IPS-20b (cell line): Measurements from ENCODE around the gene ADAP2.
"Not testable (repeated sequence)": the region's sequence is repeated elsewhere in the genome, so short reads cannot be mapped to it uniquely, and the experiment has no call there.

Experiments used
- H3K27ac ChIP-seq: one replicate; pipeline ENCODE4 v1.5.1; 2013; ENCODE audit warnings: low read length
- H3K27me3 ChIP-seq: 2 replicates; pipeline ENCODE4 v1.6.1; 2013; ENCODE audit warnings: mild to moderate bottlenecking, low read length, inconsistent platforms; ENCODE audit not compliant: insufficient read depth
- H3K36me3 ChIP-seq: 2 replicates; pipeline ENCODE4 v1.6.1; 2013; ENCODE audit warnings: low read depth, mild to moderate bottlenecking, inconsistent platforms, low read length, moderate library complexity; ENCODE audit not compliant: insufficient read depth
- H3K4me1 ChIP-seq: 2 replicates; pipeline ENCODE4 v1.6.1; 2013; ENCODE audit warnings: mild to moderate bottlenecking, control low read depth, inconsistent platforms, low read length, moderate library complexity; ENCODE audit not compliant: insufficient read depth
- H3K4me3 ChIP-seq: 2 replicates; pipeline ENCODE4 v1.5.1; 2013; ENCODE audit warnings: mild to moderate bottlenecking, low read length, inconsistent platforms
- H3K9ac ChIP-seq: 2 replicates; pipeline ENCODE4 v1.6.1; 2013; ENCODE audit warnings: low read depth, mild to moderate bottlenecking, inconsistent platforms, low read length, moderate library complexity
- H3K9me3 ChIP-seq: 2 replicates; pipeline ENCODE4 v1.6.1; 2013; ENCODE audit warnings: mild to moderate bottlenecking, low read depth, low read length, inconsistent platforms; ENCODE audit not compliant: insufficient read depth

Gene ADAP2

GRCh38 chr17:30931582-30931981, 9.8 kb downstream of the ADAP2 start:
- H3K4me1 ChIP-seq, H3K4me3 ChIP-seq, H3K27me3 ChIP-seq, H3K9me3 ChIP-seq, H3K27ac ChIP-seq, H3K9ac ChIP-seq, H3K36me3 ChIP-seq: not testable (repeated sequence)

GRCh38 chr17:30933966-30934365, 12.2 kb downstream of the ADAP2 start:
- Histone ChIP-seq H3K4me3 (no peak overlapping the region), H3K36me3 (no peaks in the 10 kb centered on the region), H3K27ac (no peak overlapping the region), H3K9ac (no peak overlapping the region), H3K27me3 (no peaks in the 10 kb centered on the region), H3K9me3 (no peaks in the 10 kb centered on the region), H3K4me1 (no peaks in the 10 kb centered on the region)

- no peaks in the 10 kb centered on the region for H3K4me1 ChIP-seq
- no peak overlapping the region for H3K9ac ChIP-seq
- H3K9me3 ChIP-seq, result no peaks in the 10 kb centered on the region
- H3K36me3 ChIP-seq, result no peaks in the 10 kb centered on the region
- no peak overlapping the region for H3K4me3 ChIP-seq
- no peak overlapping the region for H3K27ac ChIP-seq
- H3K27me3 ChIP-seq, result no peaks in the 10 kb centered on the region
Observed at GRCh38 chr17:30939051-30939689, 17.4 kb downstream of the ADAP2 start.

- Histone ChIP-seq H3K4me3 (no peak overlapping the region), H3K27me3 (no peaks in the 10 kb centered on the region)
Observed at GRCh38 chr17:30942308-30943079, 20.7 kb downstream of the ADAP2 start.

GRCh38 chr17:30947796-30948195, 26.1 kb downstream of the ADAP2 start:
- Histone ChIP-seq H3K27me3 (no peaks in the 10 kb centered on the region), H3K36me3 (no peaks in the 10 kb centered on the region), H3K9ac (no peak overlapping the region), H3K9me3 (no peaks in the 10 kb centered on the region), H3K4me1 (no peaks in the 10 kb centered on the region), H3K27ac (no peak overlapping the region), H3K4me3 (no peak overlapping the region)

More at GRCh38 chr17:30942308-30943079, 20.7 kb downstream of the ADAP2 start:
- no peaks in the 10 kb centered on the region for H3K9me3 ChIP-seq
- no peak overlapping the region for H3K27ac ChIP-seq
- H3K36me3 ChIP-seq, result no peaks in the 10 kb centered on the region
- no peaks in the 10 kb centered on the region for H3K4me1 ChIP-seq
- H3K9ac ChIP-seq, result no peak overlapping the region

- no peaks in the 10 kb centered on the region for H3K36me3 ChIP-seq
- H3K27ac ChIP-seq, result no peak overlapping the region
- no peak overlapping the region for H3K4me3 ChIP-seq
- H3K27me3 ChIP-seq, result no peaks in the 10 kb centered on the region
- no peaks in the 10 kb centered on the region for H3K4me1 ChIP-seq
- no peaks in the 10 kb centered on the region for H3K9me3 ChIP-seq
- H3K9ac ChIP-seq, result no peak overlapping the region
Observed at GRCh38 chr17:30950189-30950588, 28.4 kb downstream of the ADAP2 start.

GRCh38 chr17:30950669-30951399, 29.1 kb downstream of the ADAP2 start:
- Histone ChIP-seq H3K9me3 (no peaks in the 10 kb centered on the region), H3K36me3 (no peaks in the 10 kb centered on the region), H3K27me3 (no peaks in the 10 kb centered on the region), H3K9ac (no peak overlapping the region), H3K27ac (no peak overlapping the region), H3K4me3 (no peak overlapping the region), H3K4me1 (no peaks in the 10 kb centered on the region)

- H3K4me1 ChIP-seq, result peaks cover 7% of the 10 kb centered on the region
- no peak overlapping the region for H3K27ac ChIP-seq
- no peaks in the 10 kb centered on the region for H3K36me3 ChIP-seq
- no peaks in the 10 kb centered on the region for H3K27me3 ChIP-seq
- no peaks in the 10 kb centered on the region for H3K9me3 ChIP-seq
- H3K4me3 ChIP-seq, result no peak overlapping the region
- no peak overlapping the region for H3K9ac ChIP-seq
Observed at GRCh38 chr17:30952638-30953393, 31.1 kb downstream of the ADAP2 start.

GRCh38 chr17:30954046-30954830, 32.5 kb downstream of the ADAP2 start:
- H3K9ac ChIP-seq, result no peak overlapping the region
- H3K27me3 ChIP-seq, result no peaks in the 10 kb centered on the region
- H3K9me3 ChIP-seq, result no peaks in the 10 kb centered on the region
- no peaks in the 10 kb centered on the region for H3K36me3 ChIP-seq
- peaks cover 7% of the 10 kb centered on the region for H3K4me1 ChIP-seq
- no peak overlapping the region for H3K4me3 ChIP-seq
- H3K27ac ChIP-seq, result no peak overlapping the region

- Histone ChIP-seq H3K4me1 (peaks cover 10% of the 10 kb centered on the region), H3K4me3 (no peak overlapping the region)
Observed at GRCh38 chr17:30956764-30957374, 35.1 kb downstream of the ADAP2 start.

More at GRCh38 chr17:30956764-30957374, 35.1 kb downstream of the ADAP2 start:
- Histone ChIP-seq H3K36me3 (no peaks in the 10 kb centered on the region), H3K9me3 (no peaks in the 10 kb centered on the region), H3K9ac (peak overlapping the region; percentile 16; the same call in 1 of the 2 replicates), H3K27me3 (no peaks in the 10 kb centered on the region), H3K27ac (no peak overlapping the region)
